IMR-90 (cell line): Measurements from ENCODE around the gene FOXL1. TPM values are rescaled to one million over a fixed set of nuclear protein-coding genes. Genes with fewer than 3 reads are reported as not detected.

Experiments
- ATAC-seq: fragments of 200-7000 bp; cut with Tn5 transposase; 2 replicates; pipeline ENCODE4 v1.9.1; 2020; ENCODE audit warnings: low read depth, mild to moderate bottlenecking, moderate library complexity
- BruUV-seq: library from RNA; stranded (reverse); fragments of 400-500 nt; replicated peaks from 2 replicates; lab custom pipeline; 2021; lab: Mats Ljungman, UMichigan
- CTCF ChIA-PET: fragments of 300-600 bp; formaldehyde crosslinking; extraction: SDS; loops from one replicate; lab custom pipeline; 2021; ENCODE audit warnings: antibody characterized with exemption; lab: Yijun Ruan, JAX
- POLR2A ChIA-PET: fragments of 300-600 bp; sonication (Branson Sonifier 250); formaldehyde crosslinking; loops from one replicate; lab custom pipeline; 2022; ENCODE audit warnings: antibody characterized with exemption; ENCODE audit not compliant: unreplicated experiment; lab: Charles Lee
- DNase-seq: peaks from one replicate; pipeline ENCODE4 v3.0.0; 2013
- H2AFZ ChIP-seq: replicated peaks from 2 replicates; pipeline ENCODE3; 2013; ENCODE audit warnings: low read length, mild to moderate bottlenecking; ENCODE audit not compliant: poor library complexity
- H2AK5ac ChIP-seq: 2 replicates; pipeline ENCODE4 v1.6.1; 2013; ENCODE audit warnings: low read depth, low read length, inconsistent platforms
- H2AK9ac ChIP-seq: replicated peaks from 2 replicates; pipeline ENCODE3; 2013; ENCODE audit warnings: mild to moderate bottlenecking, low read depth, low read length, moderate library complexity; ENCODE audit not compliant: poor library complexity
- H2BK120ac ChIP-seq: 2 replicates; pipeline ENCODE4 v1.6.1; 2013; ENCODE audit warnings: low read depth, low read length, inconsistent platforms
- H2BK15ac ChIP-seq: 3 replicates; pipeline ENCODE4 v1.6.1; 2013; ENCODE audit warnings: low read depth, low read length, inconsistent platforms
- H2BK20ac ChIP-seq: 2 replicates; pipeline ENCODE4 v1.6.1; 2013; ENCODE audit warnings: low read depth, mild to moderate bottlenecking, inconsistent platforms, low read length, moderate library complexity
- H2BK5ac ChIP-seq: 2 replicates; pipeline ENCODE4 v1.6.1; 2013; ENCODE audit warnings: mild to moderate bottlenecking, low read depth, low read length, inconsistent platforms; ENCODE audit not compliant: poor library complexity, severe bottlenecking
- H3K14ac ChIP-seq: replicated peaks from 2 replicates; pipeline ENCODE4 v1.6.1; 2013; ENCODE audit warnings: low read depth, low read length, inconsistent platforms
- H3K18ac ChIP-seq: 2 replicates; pipeline ENCODE4 v1.6.1; 2013; ENCODE audit warnings: low read depth, low read length, control low read depth
- H3K23ac ChIP-seq: 2 replicates; pipeline ENCODE4 v1.6.1; 2013; ENCODE audit warnings: low read depth, low read length, inconsistent platforms
- H3K27ac ChIP-seq: 2 replicates; pipeline ENCODE4 v1.5.1; 2013; ENCODE audit warnings: mild to moderate bottlenecking, control low read depth, low read length; ENCODE audit not compliant: insufficient read depth
- H3K27me3 ChIP-seq: 2 replicates; pipeline ENCODE4 v1.6.1; 2013; ENCODE audit warnings: low read length; ENCODE audit not compliant: control insufficient read depth, insufficient read depth
- H3K36me3 ChIP-seq: 2 replicates; pipeline ENCODE4 v1.6.1; 2013; ENCODE audit warnings: low read length, mixed read lengths; ENCODE audit not compliant: control insufficient read depth, insufficient read depth
- H3K4ac ChIP-seq: 2 replicates; pipeline ENCODE4 v1.6.1; 2013; ENCODE audit warnings: low read depth, low read length, inconsistent platforms
- H3K4me1 ChIP-seq: 2 replicates; pipeline ENCODE4 v1.6.1; 2013; ENCODE audit warnings: low read length, mixed read lengths; ENCODE audit not compliant: control insufficient read depth, insufficient read depth
- H3K4me2 ChIP-seq: 2 replicates; pipeline ENCODE4 v1.6.1; 2013; ENCODE audit warnings: low read depth, mild to moderate bottlenecking, control low read depth, low read length, moderate library complexity
- H3K4me3 ChIP-seq: 2 replicates; pipeline ENCODE4 v1.5.1; 2013; ENCODE audit warnings: low read depth, mild to moderate bottlenecking, control low read depth, low read length, moderate library complexity; ENCODE audit not compliant: insufficient read depth
- H3K56ac ChIP-seq: 2 replicates; pipeline ENCODE4 v1.6.1; 2013; ENCODE audit warnings: low read length, inconsistent platforms; ENCODE audit not compliant: insufficient read depth; ENCODE audit errors: extremely low read depth
- H3K79me1 ChIP-seq, 2 experiments: 2 replicates each; pipeline ENCODE4 v1.6.1; 2013; ENCODE audit warnings: low read length in 2 of 2, inconsistent platforms in 1 of 2, low read depth in 1 of 2
- H3K9ac ChIP-seq: 2 replicates; pipeline ENCODE4 v1.6.1; 2013; ENCODE audit warnings: low read depth, low read length, control low read depth
- H3K9me1 ChIP-seq: 2 replicates; pipeline ENCODE4 v1.6.1; 2013; ENCODE audit warnings: low read length, inconsistent platforms; ENCODE audit not compliant: insufficient read depth
- H3K9me3 ChIP-seq: 2 replicates; pipeline ENCODE4 v1.6.1; 2013; ENCODE audit warnings: low read length; ENCODE audit not compliant: control insufficient read depth, insufficient read depth
- H4K20me1 ChIP-seq: 2 replicates; pipeline ENCODE4 v1.6.1; 2013; ENCODE audit warnings: low read length, inconsistent platforms; ENCODE audit not compliant: insufficient read depth
- H4K5ac ChIP-seq: 2 replicates; pipeline ENCODE4 v1.6.1; 2013; ENCODE audit warnings: mild to moderate bottlenecking, low read depth, low read length, control low read depth
- H4K8ac ChIP-seq, 2 experiments: 2 replicates each; pipeline ENCODE4 v1.6.1; 2013; ENCODE audit warnings: low read depth in 2 of 2, low read length in 2 of 2, control low read depth in 1 of 2, inconsistent platforms in 1 of 2
- H4K91ac ChIP-seq: 2 replicates; pipeline ENCODE4 v1.6.1; 2013; ENCODE audit warnings: low read depth, low read length, inconsistent platforms; ENCODE audit not compliant: insufficient read depth
- BHLHE40 ChIP-seq: fragments of 150-350 bp; IDR thresholded peaks from 2 replicates; pipeline ENCODE4 v1.6.1; 2016; ENCODE audit warnings: mild to moderate bottlenecking, low read depth, low read length
- CHD1 ChIP-seq: IDR thresholded peaks from 2 replicates; pipeline ENCODE4 v1.6.1; 2012; ENCODE audit warnings: low read depth, low read length, improper control_type of control experiment
- CTCF ChIP-seq: conservative IDR thresholded peaks from 2 replicates; pipeline ENCODE4 v1.5.1; 2012; ENCODE audit warnings: mild to moderate bottlenecking, low read depth, low read length, improper control_type of control experiment
- FOS ChIP-seq: fragments of 150-350 bp; IDR thresholded peaks from 2 replicates; pipeline ENCODE4 v1.6.1; 2016; ENCODE audit warnings: low read depth, low read length
- MAZ ChIP-seq: IDR thresholded peaks from 2 replicates; pipeline ENCODE4 v1.6.1; 2012; ENCODE audit warnings: low read depth, mild to moderate bottlenecking, low read length, improper control_type of control experiment, moderate library complexity, borderline replicate concordance
- NFE2L2 ChIP-seq: fragments of 150-350 bp; IDR thresholded peaks from 2 replicates; pipeline ENCODE4 v1.6.1; 2016; ENCODE audit warnings: low read depth, mild to moderate bottlenecking, low read length
- RAD21 ChIP-seq: IDR thresholded peaks from 2 replicates; pipeline ENCODE4 v1.6.1; 2012; ENCODE audit warnings: low read length, improper control_type of control experiment
- RCOR1 ChIP-seq: IDR thresholded peaks from 2 replicates; pipeline ENCODE4 v1.6.1; 2012; ENCODE audit warnings: mild to moderate bottlenecking, low read length, improper control_type of control experiment; ENCODE audit not compliant: insufficient replicate concordance
- RFX5 ChIP-seq: IDR thresholded peaks from 2 replicates; pipeline ENCODE4 v1.8.0; 2012; ENCODE audit warnings: low read depth, mild to moderate bottlenecking, low read length, moderate library complexity
- USF2 ChIP-seq: fragments of 150-350 bp; IDR thresholded peaks from 2 replicates; pipeline ENCODE4 v1.6.1; 2017; ENCODE audit warnings: mild to moderate bottlenecking, antibody characterized with exemption, low read length, low read depth
- WGBS, 2 experiments: methylation state at CpG; one replicate each; pipeline versions ENCODE4 v1.1.5 to v1.1.7; 2013; ENCODE audit warnings: missing lambda C conversion rate in 2 of 2; ENCODE audit not compliant: insufficient read length in 1 of 2; ENCODE audit errors: extremely low coverage in 2 of 2; 5-methylcytosine and 5-hydroxymethylcytosine counted together
- dilution Hi-C: fragments of 300-500 bp; cut with HindIII; formaldehyde crosslinking; loops from one replicate; pipeline ENCODE4 v1.14.3; 2018; ENCODE audit warnings: low sequenced_read_pairs; ENCODE audit not compliant: unreplicated experiment
- in situ Hi-C: fragments of 300-500 bp; cut with MboI; formaldehyde crosslinking; loops from 3 replicates; pipeline ENCODE4 v1.14.3; 2019; ENCODE audit warnings: low sequenced_read_pairs, inconsistent platforms, mixed read lengths
- intact Hi-C: fragments of 100-400 bp; cut with micrococcal nuclease; formaldehyde crosslinking; loops from 2 replicates; pipeline ENCODE4 v1.10.0; 2022
- polyA plus RNA-seq, 3 experiments: library from polyadenylated mRNA; depleted of rRNA; stranded (reverse); fragments of >200 nt; gene quantifications; 2 replicates each; pipeline ENCODE4 v1.2.3, GENCODE V29; 2012; ENCODE audit warnings: low replicate concordance in 1 of 3
- total RNA-seq: library from RNA; depleted of rRNA; stranded (reverse); fragments of >200 nt; gene quantifications from 2 replicates; pipeline ENCODE4 v1.2.3, GENCODE V29; 2012

Gene FOXL1
- total and polyA plus RNA-seq, 2 of the 4 experiments (the other 2 are of a cell fraction) = 15.2 to 25.8 TPM

GRCh38 chr16:86549893-86550190, 28.5 kb upstream of the FOXL1 start:
- Histone ChIP-seq H3K4me3 (no peak overlapping the region), H2AFZ (no peak overlapping the region), H2BK120ac (no peak overlapping the region), H3K9me1 (no peaks in the 10 kb centered on the region), H3K56ac (no peak overlapping the region), H3K27me3 (no peaks in the 10 kb centered on the region), H3K4me1 (peaks cover 4% of the 10 kb centered on the region; the same call in 1 of the 2 replicates), H3K18ac (no peak overlapping the region), H2AK5ac (no peak overlapping the region), H2BK20ac (no peak overlapping the region), H2BK5ac (no peak overlapping the region), H4K8ac (no peak overlapping the region), H3K9ac (no peak overlapping the region), H4K91ac (no peak overlapping the region), H3K9me3 (no peaks in the 10 kb centered on the region), H2AK9ac (no peak overlapping the region), H4K20me1 (no peaks in the 10 kb centered on the region), H3K79me1 (peaks cover 18 to 43% of the 10 kb centered on the region in 2 experiments), H3K27ac (no peak overlapping the region), H3K36me3 (peaks cover 37% of the 10 kb centered on the region), H3K4ac (no peak overlapping the region), H3K23ac (no peak overlapping the region), H3K4me2 (no peak overlapping the region), H3K14ac (no peak overlapping the region), H2BK15ac (no peak overlapping the region), H4K5ac (no peak overlapping the region)
- in situ Hi-C loops = no loop called here
- BruUV-seq = no TSS peak
- WGBS, 2 experiments = no CpG with 5 or more reads among the region's 7 CpGs
- dilution Hi-C loops = no loop called here
- ChIA-PET POLR2A (no interaction called here), CTCF (no interaction called here)
- ATAC-seq = no peak
- DNase-seq = no peak
- intact Hi-C loops = no loop called here
- no peak for TF ChIP-seq USF2
- TF ChIP-seq MAZ = no peak
- no peak for TF ChIP-seq RFX5
- no peak for TF ChIP-seq BHLHE40
- TF ChIP-seq RCOR1 = no peak
- no peak for TF ChIP-seq NFE2L2
- TF ChIP-seq RAD21 = no peak
- no peak for TF ChIP-seq CTCF
- TF ChIP-seq FOS = no peak
- TF ChIP-seq CHD1 = no peak
